Suprapubic skin (tissue), 3 donors: ENCODE results near the gene WWC2.
"Not testable (repeated sequence)": the region's sequence is repeated elsewhere in the genome, so short reads cannot be mapped to it uniquely, and the experiment has no call there.

Experiments
- CTCF ChIP-seq, 2 donors: fragments of 200-600 bp in 1 of 2; fragments of 450-650 bp in 1 of 2; sonication (generic) in 1 of 2; IDR thresholded peaks; one replicate each; pipeline ENCODE4 v1.5.1; 2016 to 2019; ENCODE audit warnings: antibody characterized with exemption in 2 of 2, mild to moderate bottlenecking in 1 of 2, moderate library complexity in 1 of 2
- POLR2A ChIP-seq, 2 donors: fragments of 450-650 bp; IDR thresholded peaks; one replicate each; pipeline ENCODE4 v1.6.1; 2017; ENCODE audit warnings: antibody characterized with exemption in 2 of 2, mild to moderate bottlenecking in 2 of 2, moderate library complexity in 2 of 2

- not testable (repeated sequence) for TF ChIP-seq POLR2A, CTCF (IDR thresholded peaks at IDR 0.05)
These were observed 53.2 kb downstream of the WWC2 start for GRCh38 chr4:183152232-183152631.
